ENCODE results near the gene EPGN.

DNA sequence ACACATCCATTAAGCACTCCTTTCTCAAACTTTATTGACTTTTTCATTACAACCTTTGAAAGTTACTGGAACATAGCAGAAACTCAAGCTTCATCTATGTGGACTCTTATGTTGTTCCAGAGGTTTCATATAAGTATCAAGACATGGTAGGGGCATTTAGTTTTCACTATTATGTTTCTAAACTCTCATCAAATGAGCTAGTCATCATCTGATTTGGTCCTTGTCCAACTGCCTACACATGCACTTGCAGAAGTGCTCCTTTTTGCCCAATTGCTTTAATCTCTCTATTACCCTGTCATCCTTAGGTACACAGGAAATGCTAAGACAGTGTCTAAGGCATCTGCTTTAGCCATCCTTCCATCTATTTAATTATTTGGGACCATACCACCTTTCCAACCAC lies 42.2 kb upstream of the EPGN start:
- TF ChIP-seq POLR2A (IDR thresholded peaks at IDR 0.05; ENCODE audit: low read depth, low read length) (no peak), POLR2AphosphoS5 (IDR thresholded peaks at IDR 0.05; ENCODE audit: insufficient read depth, low read depth, low read length) (no peak), EZH2 (IDR thresholded peaks at IDR 0.05; ENCODE audit: borderline replicate concordance, low read depth, low read length, severe bottlenecking) (no peak), GATA2 (IDR thresholded peaks at IDR 0.05; ENCODE audit: insufficient read depth, insufficient read length, low read depth, low read length) (no peak)
- TF ChIP-seq, protein P1, sequence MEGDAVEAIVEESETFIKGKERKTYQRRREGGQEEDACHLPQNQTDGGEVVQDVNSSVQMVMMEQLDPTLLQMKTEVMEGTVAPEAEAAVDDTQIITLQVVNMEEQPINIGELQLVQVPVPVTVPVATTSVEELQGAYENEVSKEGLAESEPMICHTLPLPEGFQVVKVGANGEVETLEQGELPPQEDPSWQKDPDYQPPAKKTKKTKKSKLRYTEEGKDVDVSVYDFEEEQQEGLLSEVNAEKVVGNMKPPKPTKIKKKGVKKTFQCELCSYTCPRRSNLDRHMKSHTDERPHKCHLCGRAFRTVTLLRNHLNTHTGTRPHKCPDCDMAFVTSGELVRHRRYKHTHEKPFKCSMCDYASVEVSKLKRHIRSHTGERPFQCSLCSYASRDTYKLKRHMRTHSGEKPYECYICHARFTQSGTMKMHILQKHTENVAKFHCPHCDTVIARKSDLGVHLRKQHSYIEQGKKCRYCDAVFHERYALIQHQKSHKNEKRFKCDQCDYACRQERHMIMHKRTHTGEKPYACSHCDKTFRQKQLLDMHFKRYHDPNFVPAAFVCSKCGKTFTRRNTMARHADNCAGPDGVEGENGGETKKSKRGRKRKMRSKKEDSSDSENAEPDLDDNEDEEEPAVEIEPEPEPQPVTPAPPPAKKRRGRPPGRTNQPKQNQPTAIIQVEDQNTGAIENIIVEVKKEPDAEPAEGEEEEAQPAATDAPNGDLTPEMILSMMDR (IDR thresholded peaks at IDR 0.05; ENCODE audit: extremely low read depth in 1 of 2, insufficient read depth in 1 of 2, low read depth in 1 of 2, low read length in 2 of 2), result no peak
- TF ChIP-seq, protein P2, sequence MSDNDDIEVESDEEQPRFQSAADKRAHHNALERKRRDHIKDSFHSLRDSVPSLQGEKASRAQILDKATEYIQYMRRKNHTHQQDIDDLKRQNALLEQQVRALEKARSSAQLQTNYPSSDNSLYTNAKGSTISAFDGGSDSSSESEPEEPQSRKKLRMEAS (IDR thresholded peaks at IDR 0.05; ENCODE audit: insufficient read depth, insufficient read length), result no peak
